Astrocyte (in vitro differentiated cells and primary cell): ENCODE results near the gene CSRP3. TPM values are rescaled to one million over a fixed set of nuclear protein-coding genes. Genes with fewer than 3 reads are reported as not detected.

Experiments used
- DNase-seq: peaks from one replicate; pipeline ENCODE4 v3.0.0-alpha.2; 2010; ENCODE audit warnings: low read depth
- FAIRE-seq: peaks from 2 replicates; lab custom pipeline; 2011; peaks lifted over from hg19 to GRCh38; lab: Jason Lieb, UNC
- H2AFZ ChIP-seq: 2 replicates; pipeline ENCODE4 v1.6.0; 2012; ENCODE audit warnings: low read depth, low read length, inconsistent platforms
- H3K27ac ChIP-seq: 2 replicates; pipeline ENCODE4 v1.5.1; 2011; ENCODE audit warnings: low read depth, low read length, inconsistent platforms
- H3K27me3 ChIP-seq: 2 replicates; pipeline ENCODE4 v1.6.0; 2011; ENCODE audit warnings: low read length, inconsistent platforms; ENCODE audit not compliant: insufficient read depth
- H3K36me3 ChIP-seq: 2 replicates; pipeline ENCODE4 v1.5.1; 2011; ENCODE audit warnings: low read length, inconsistent platforms; ENCODE audit not compliant: insufficient read depth
- H3K4me1 ChIP-seq: 2 replicates; pipeline ENCODE4 v1.5.1; 2011; ENCODE audit warnings: low read length, inconsistent platforms; ENCODE audit not compliant: insufficient read depth
- H3K4me2 ChIP-seq: 2 replicates; pipeline ENCODE4 v1.6.0; 2012; ENCODE audit warnings: low read length, inconsistent platforms
- H3K4me3 ChIP-seq: 2 replicates; pipeline ENCODE4 v1.5.1; 2011; ENCODE audit warnings: low read depth, mild to moderate bottlenecking, low read length, inconsistent platforms; ENCODE audit not compliant: insufficient read depth
- H3K79me2 ChIP-seq: 2 replicates; pipeline ENCODE4 v1.6.0; 2012; ENCODE audit warnings: mild to moderate bottlenecking, low read length, inconsistent platforms; ENCODE audit not compliant: insufficient read depth
- H3K9ac ChIP-seq: 2 replicates; pipeline ENCODE4 v1.6.0; 2012; ENCODE audit warnings: mild to moderate bottlenecking, low read length, inconsistent platforms
- H3K9me3 ChIP-seq: 2 replicates; pipeline ENCODE4 v1.5.1; 2012; ENCODE audit warnings: low read depth, mild to moderate bottlenecking, low read length, inconsistent platforms; ENCODE audit not compliant: insufficient read depth
- H4K20me1 ChIP-seq: 2 replicates; pipeline ENCODE4 v1.6.0; 2012; ENCODE audit warnings: low read length, inconsistent platforms; ENCODE audit not compliant: insufficient read depth
- H3K27ac Mint-ChIP-seq: one replicate; pipeline ENCODE4 v1.8.0; 2021; ENCODE audit warnings: mild to moderate bottlenecking, mixed read lengths; ENCODE audit not compliant: unreplicated experiment
- H3K27me3 Mint-ChIP-seq: one replicate; pipeline ENCODE4 v1.8.0; 2021; ENCODE audit warnings: low read depth, mixed read lengths; ENCODE audit not compliant: unreplicated experiment
- H3K36me3 Mint-ChIP-seq: one replicate; pipeline ENCODE4 v1.8.0; 2021; ENCODE audit warnings: low read depth, mixed read lengths; ENCODE audit not compliant: unreplicated experiment
- H3K4me1 Mint-ChIP-seq: one replicate; pipeline ENCODE4 v1.8.0; 2021; ENCODE audit warnings: low read depth, mixed read lengths; ENCODE audit not compliant: unreplicated experiment
- H3K4me3 Mint-ChIP-seq: one replicate; pipeline ENCODE4 v1.8.0; 2021; ENCODE audit warnings: mild to moderate bottlenecking, moderate library complexity, mixed read lengths; ENCODE audit not compliant: unreplicated experiment
- H3K9me3 Mint-ChIP-seq: one replicate; pipeline ENCODE4 v1.8.0; 2021; ENCODE audit warnings: mild to moderate bottlenecking, mixed read lengths; ENCODE audit not compliant: unreplicated experiment
- CTCF ChIP-seq: IDR thresholded peaks from 2 replicates; pipeline ENCODE4 v1.5.1; 2011; ENCODE audit warnings: low read depth, mild to moderate bottlenecking, inconsistent platforms, low read length, moderate library complexity; ENCODE audit not compliant: insufficient read depth
- EZH2 ChIP-seq: IDR thresholded peaks from 2 replicates; pipeline ENCODE4 v1.6.1; 2012; ENCODE audit warnings: mild to moderate bottlenecking, low read length, inconsistent platforms; ENCODE audit not compliant: insufficient read depth
- total RNA-seq: library from RNA; stranded (reverse); gene quantifications from 2 replicates; pipeline ENCODE4 v1.2.1, GENCODE V29; 2021

CSRP3 gene
- total RNA-seq, 1 donor from 2014 or later: 0.43 TPM

- Histone ChIP-seq H3K4me3 (no peak overlapping the region), H3K9me3 (no peaks in the 10 kb centered on the region), H4K20me1 (peaks cover under 1% of the 10 kb centered on the region), H3K36me3 (no peaks in the 10 kb centered on the region), H3K4me1 (no peaks in the 10 kb centered on the region), H3K27me3 (no peaks in the 10 kb centered on the region), H3K27ac (no peak overlapping the region), H3K79me2 (peaks cover 2% of the 10 kb centered on the region), H2AFZ (no peak overlapping the region), H3K9ac (no peak overlapping the region), H3K4me2 (no peak overlapping the region)
- Mint-ChIP-seq H3K9me3 (peaks cover 6% of the 10 kb centered on the region), H3K4me1 (no peaks in the 10 kb centered on the region), H3K27ac (no peak overlapping the region), H3K27me3 (no peaks in the 10 kb centered on the region), H3K4me3 (no peak overlapping the region), H3K36me3 (peaks cover 12% of the 10 kb centered on the region)
- FAIRE-seq (no peak), DNase-seq (no peak)
- TF ChIP-seq EZH2 (no peak), CTCF (no peak)
Measured at GRCh38 chr11:19134004-19134403, 67.8 kb downstream of the CSRP3 start.

Other genes starting within 250 kb of the CSRP3 start
- not detected in 2 replicates for gene MRGPRX2, start 141.3 kb downstream of the CSRP3 start, total RNA-seq
- gene ZDHHC13, start 84.8 kb downstream of the CSRP3 start, total RNA-seq: 9.2 and 10.6 TPM in 2 replicates
- 0.17 and 0.27 TPM in 2 replicates for gene E2F8, start 39.0 kb upstream of the CSRP3 start, total RNA-seq